ENCODE results near the gene MTFR1L. TPM values are rescaled to one million over a fixed set of nuclear protein-coding genes. Genes with fewer than 3 reads are reported as not detected.

MTFR1L gene
- total and polyA plus RNA-seq, 9 of the 15 experiments (the other 6 are each of a cell fraction or from before 2014, with no cell fraction given), result 41.4 to 98.5 (median 53.7) TPM

- no peaks in the 10 kb centered on the region for H3K27me3 ChIP-seq (ENCODE audit: control insufficient read depth in 2 of 2, insufficient read depth in 2 of 2, low read length in 2 of 2)
- intact Hi-C loops (cut with micrococcal nuclease), result no loop called here
- POLR2A ChIA-PET, result interaction anchor here (0.5 kb wide), 1 partner anchor 574 kb away, joined by 3 read pairs; no protein-coding TSS in a partner anchor
- TF ChIP-seq ZNF280A (IDR thresholded peaks at IDR 0.05; ENCODE audit: low read depth, partially characterized antibody) (no peak), RAD21 (CRISPR knock-in tag; conservative IDR thresholded peaks at IDR 0.05 in 1 of 2, IDR thresholded peaks at IDR 0.05 in 1 of 2) (peak in 1 of 2 experiments; percentile 49; a peak in 2 of 4 replicates), TEAD1 (CRISPR knock-in tag; IDR thresholded peaks at IDR 0.05) (0 out of 4 replicates have a peak, but pooled peaks of 1 of the 2 experiments have one; percentile 21), TRIM28 (IDR thresholded peaks at IDR 0.05) (no peak), POLR2G (IDR thresholded peaks at IDR 0.05; ENCODE audit: low read depth, low read length) (peak; percentile 54), CTCFL (IDR thresholded peaks at IDR 0.05; ENCODE audit: borderline replicate concordance, insufficient read depth, low read depth, low read length, poor library complexity, severe bottlenecking) (peak; percentile 15), FOXM1 (IDR thresholded peaks at IDR 0.05; ENCODE audit: low read depth) (no peak), FOXM1 (CRISPR knock-in tag; IDR thresholded peaks at IDR 0.05; ENCODE audit: low read depth) (no peak), CTCF (IDR thresholded peaks at IDR 0.05 in 2 of 3, conservative IDR thresholded peaks at IDR 0.05 in 1 of 3; ENCODE audit: insufficient read depth in 2 of 3, low read depth in 1 of 3, low read length in 3 of 3) (peak; percentile 27 to 51 (median 44); a peak in 5 of 6 replicates), PTBP1 (IDR thresholded peaks at IDR 0.05; ENCODE audit: low read depth, low read length) (no peak), YY1 (IDR thresholded peaks at IDR 0.05; ENCODE audit: borderline replicate concordance in 1 of 3, control insufficient read depth in 1 of 3, extremely low read depth in 1 of 3, insufficient read depth in 3 of 3, insufficient read length in 1 of 3, insufficient replicate concordance in 2 of 3, low read depth in 1 of 3, low read length in 2 of 3) (no peak)
These were observed 5.9 kb upstream of the MTFR1L start for GRCh38 chr1:25813734-25814471.

More at GRCh38 chr1:25813734-25814471, 5.9 kb upstream of the MTFR1L start:
- in situ Hi-C loops (cut with MboI), result loop anchor here (10.0 kb wide), 1 partner anchor 409 kb away; no protein-coding TSS in a partner anchor
- H3K27ac ChIP-seq (ENCODE audit: extremely low read depth, low read depth, low read length), result no peak overlapping the region
- FAIRE-seq (no peak), ATAC-seq (peak; percentile 13; the same call in 1 of the 3 replicates), DNase-seq (ENCODE audit: extremely low read depth in 1 of 4, low spot score in 3 of 4) (no peak)
- H3K36me3 ChIP-seq (ENCODE audit: control insufficient read depth, insufficient read depth, low read length), result peaks cover 4% of the 10 kb centered on the region; the same call in 1 of the 3 replicates
- H3K9me1 ChIP-seq (ENCODE audit: control insufficient read depth, insufficient read depth, low read length), result no peaks in the 10 kb centered on the region
- peaks cover 15 to 55% of the 10 kb centered on the region in 2 experiments for H3K4me1 ChIP-seq (replicated peaks in 1 of 2; ENCODE audit: control insufficient read depth in 2 of 2, insufficient read depth in 2 of 2, low read length in 2 of 2)
- H2AFZ ChIP-seq (ENCODE audit: low read depth, low read length), result no peak overlapping the region
- H3K4me3 ChIP-seq, result no peak overlapping the region
- peak overlapping the region in 1 of 2 experiments; percentile 69; a peak in 2 of 4 replicates for H3K9ac ChIP-seq (ENCODE audit: insufficient read depth in 1 of 2, low read depth in 2 of 2, low read length in 2 of 2)
- peaks cover 4% of the 10 kb centered on the region; the same call in 1 of the 2 replicates for H4K20me1 ChIP-seq (replicated peaks; ENCODE audit: control insufficient read depth, insufficient read depth, low read length)
- no TSS peak for BruUV-seq (replicated peaks)
- WGBS (ENCODE audit: insufficient coverage, low coverage, missing lambda C conversion rate), result 62% methylated on average over 24 of the region's 24 CpGs
- CTCF ChIA-PET (ENCODE audit: low intra/inter-chr PET ratio), result interaction anchor here (0.7 kb wide), 2 partner anchors 183 to 511 kb away, joined by 3 read pairs; partner anchors contain the start of gene PAFAH2
- H3K79me2 ChIP-seq (ENCODE audit: control insufficient read depth, insufficient read depth, low read length), result peaks cover 8% of the 10 kb centered on the region; the same call in 2 of the 3 replicates
- no peaks in the 10 kb centered on the region for H3K9me3 ChIP-seq (replicated peaks; ENCODE audit: control insufficient read depth, insufficient read depth, low read depth, low read length)
- no peak overlapping the region for H3K4me2 ChIP-seq (ENCODE audit: insufficient read depth, low read length)
